SK-N-SH (cell line): ENCODE data around the gene ZNF532. TPM values are rescaled to one million over a fixed set of nuclear protein-coding genes. Genes with fewer than 3 reads are reported as not detected.

Experiments used
- CTCF ChIA-PET: fragments of 300-600, 350-600 bp; formaldehyde crosslinking; extraction: SDS; loops from one replicate; lab custom pipeline; 2021; lab: Yijun Ruan, JAX
- POLR2A ChIA-PET: fragments of 350-600 bp; sonication (Branson Sonifier 250); formaldehyde crosslinking; extraction: SDS; loops from one replicate; lab custom pipeline; 2020; ENCODE audit warnings: antibody characterized with exemption, inconsistent platforms; lab: Yijun Ruan, JAX
- DNase-seq: peaks from one replicate; pipeline ENCODE4 v3.0.0; 2012
- H2AFZ ChIP-seq: fragments of 200-600 bp; sonication (generic); 2 replicates; pipeline ENCODE4 v1.8.1; 2016; ENCODE audit warnings: antibody characterized with exemption, mild to moderate bottlenecking, low read depth
- H3F3A ChIP-seq: fragments of 200-600 bp; sonication (generic); replicated peaks from 2 replicates; pipeline ENCODE3; 2016; ENCODE audit warnings: antibody characterized with exemption, mild to moderate bottlenecking; ENCODE audit not compliant: insufficient read depth
- H3K27ac ChIP-seq, 2 experiments: fragments of 200-500 bp in 1 of 2; fragments of 200-600 bp in 1 of 2; sonication (Bioruptor generic) in 1 of 2; sonication (generic), shearing (Covaris generic) in 1 of 2; 2 replicates each; pipeline versions ENCODE4 v1.5.1 to v1.6.1; 2014 to 2016; ENCODE audit warnings: low read depth in 2 of 2, inconsistent platforms in 1 of 2, low read length in 1 of 2, mild to moderate bottlenecking in 1 of 2, mixed read lengths in 1 of 2
- H3K27me3 ChIP-seq: fragments of 200-600 bp; sonication (generic), shearing (Covaris generic); 2 replicates; pipeline ENCODE4 v1.6.1; 2016; ENCODE audit warnings: mixed run types; ENCODE audit not compliant: insufficient read depth
- H3K36me3 ChIP-seq, 2 experiments: fragments of 200-500 bp in 1 of 2; fragments of 200-600 bp in 1 of 2; sonication (Bioruptor generic) in 1 of 2; sonication (generic) in 1 of 2; replicated peaks in 1 of 2; 2 replicates each; pipeline versions ENCODE3 to v1.5.1; 2014 to 2016; ENCODE audit warnings: low read length in 1 of 2, mild to moderate bottlenecking in 1 of 2; ENCODE audit not compliant: insufficient read depth in 2 of 2, control insufficient read depth in 1 of 2
- H3K4me1 ChIP-seq, 2 experiments: fragments of 200-500 bp in 1 of 2; fragments of 200-600 bp in 1 of 2; sonication (Bioruptor generic) in 1 of 2; sonication (generic), shearing (Covaris generic) in 1 of 2; 2 replicates each; pipeline versions ENCODE4 v1.5.1 to v1.6.1; 2014 to 2016; ENCODE audit warnings: low read depth in 1 of 2, low read length in 1 of 2, mixed run types in 1 of 2; ENCODE audit not compliant: insufficient read depth in 2 of 2, control insufficient read depth in 1 of 2
- H3K4me2 ChIP-seq: fragments of 200-600 bp; sonication (generic), shearing (Covaris generic); 2 replicates; pipeline ENCODE4 v1.6.1; 2017; ENCODE audit warnings: mixed run types
- H3K4me3 ChIP-seq, 2 experiments: fragments of 200-500 bp in 1 of 2; fragments of 200-600 bp in 1 of 2; sonication (Bioruptor generic) in 1 of 2; sonication (generic), shearing (Covaris generic) in 1 of 2; 2 replicates each; pipeline versions ENCODE4 v1.5.1 to v1.8.1; 2014 to 2016; ENCODE audit warnings: low read depth in 2 of 2, inconsistent platforms in 1 of 2, low read length in 1 of 2, mild to moderate bottlenecking in 1 of 2, mixed read lengths in 1 of 2, moderate library complexity in 1 of 2
- H3K79me2 ChIP-seq: fragments of 200-600 bp; sonication (generic); 2 replicates; pipeline ENCODE4 v1.8.1; 2017; ENCODE audit warnings: mild to moderate bottlenecking; ENCODE audit not compliant: insufficient read depth
- H3K9ac ChIP-seq: fragments of 200-600 bp; sonication (generic); 2 replicates; pipeline ENCODE4 v1.6.1; 2017; ENCODE audit warnings: mixed run types
- H3K9me2 ChIP-seq: fragments of 200-600 bp; sonication (generic); 2 replicates; pipeline ENCODE4 v1.6.1; 2017; ENCODE audit warnings: mixed run types
- H3K9me3 ChIP-seq: fragments of 200-600 bp; sonication (generic); 2 replicates; pipeline ENCODE4 v1.6.1; 2017; ENCODE audit warnings: mixed run types, mild to moderate bottlenecking, moderate library complexity
- H4K20me1 ChIP-seq: fragments of 200-600 bp; sonication (generic); 2 replicates; pipeline ENCODE4 v1.6.1; 2017; ENCODE audit warnings: mild to moderate bottlenecking, mixed run types; ENCODE audit not compliant: insufficient read depth
- CHD2 ChIP-seq: fragments of 150-350 bp; IDR thresholded peaks from 2 replicates; pipeline ENCODE4 v1.6.1; 2018; ENCODE audit warnings: low read length; ENCODE audit not compliant: partially characterized antibody
- ELF1 ChIP-seq: IDR thresholded peaks from 2 replicates; pipeline ENCODE4 v1.4.0; 2012
- EZH2phosphoT487 ChIP-seq: fragments of 200-600 bp; sonication (generic); IDR thresholded peaks from 2 replicates; pipeline ENCODE4 v1.6.1; 2017; ENCODE audit warnings: low read depth, mixed run types, mild to moderate bottlenecking, antibody characterized with exemption, moderate library complexity, borderline replicate concordance
- FOXJ3 ChIP-seq: sonication (generic); formaldehyde crosslinking; IDR thresholded peaks from 2 replicates; pipeline ENCODE4 v1.5.1; 2020; ENCODE audit warnings: mild to moderate bottlenecking, missing genetic modification reagents
- GATA2 ChIP-seq: sonication (generic); formaldehyde crosslinking; IDR thresholded peaks from 2 replicates; pipeline ENCODE4 v1.5.0; 2020; ENCODE audit warnings: mild to moderate bottlenecking, missing genetic modification reagents
- JUND ChIP-seq: IDR thresholded peaks from 2 replicates; pipeline ENCODE4 v1.4.0; 2012
- NFIC ChIP-seq: IDR thresholded peaks from 2 replicates; pipeline ENCODE4 v1.4.0; 2012; ENCODE audit warnings: borderline replicate concordance
- NRF1 ChIP-seq: IDR thresholded peaks from 2 replicates; pipeline ENCODE4 v1.6.1; 2012; ENCODE audit warnings: low read depth, mild to moderate bottlenecking, low read length
- RCOR1 ChIP-seq: fragments of 150-350 bp; IDR thresholded peaks from 2 replicates; pipeline ENCODE4 v1.6.1; 2017; ENCODE audit warnings: antibody characterized with exemption, low read length
- SMC3 ChIP-seq: IDR thresholded peaks from 2 replicates; pipeline ENCODE4 v1.6.1; 2012; ENCODE audit warnings: low read depth, low read length, improper control_type of control experiment
- TEAD4 ChIP-seq: IDR thresholded peaks from 2 replicates; pipeline ENCODE4 v1.4.0; 2012; ENCODE audit warnings: mild to moderate bottlenecking, borderline replicate concordance; ENCODE audit not compliant: insufficient read depth
- WGBS: methylation state at CpG from one replicate; pipeline ENCODE4 v1.1.6; 2017; ENCODE audit warnings: low lambda C conversion rate; 5-methylcytosine and 5-hydroxymethylcytosine counted together
- polyA plus RNA-seq, 3 experiments: library from polyadenylated mRNA; depleted of rRNA; stranded (reverse); fragments of >200 nt; gene quantifications; 2 replicates each; pipeline ENCODE4 v1.2.3, GENCODE V29; 2012
- TF ChIP-seq, protein P1 (sequence below): IDR thresholded peaks from 2 replicates; pipeline ENCODE4; 2012
- TF ChIP-seq, protein P2 (sequence below): fragments of 150-350 bp; IDR thresholded peaks from 2 replicates; pipeline ENCODE4 v1.6.1; 2016; ENCODE audit warnings: mild to moderate bottlenecking, low read depth, low read length
- TF ChIP-seq, protein P3 (sequence below): IDR thresholded peaks from 2 replicates; pipeline ENCODE4 v1.4.0; 2012; ENCODE audit warnings: low read depth, borderline replicate concordance
- TF ChIP-seq, protein P4 (sequence below): IDR thresholded peaks from 2 replicates; pipeline ENCODE4 v1.4.0; 2012; ENCODE audit warnings: low read depth, borderline replicate concordance
- TF ChIP-seq, protein P5 (sequence below): fragments of 200-600 bp; sonication (generic); IDR thresholded peaks from 2 replicates; pipeline ENCODE4 v1.6.1; 2017; ENCODE audit warnings: antibody characterized with exemption, mild to moderate bottlenecking, moderate library complexity
- TF ChIP-seq, protein P6 (sequence below): IDR thresholded peaks from 2 replicates; pipeline ENCODE4 v1.4.0; 2012; ENCODE audit warnings: low read depth

Gene ZNF532
- polyA plus RNA-seq, 1 of the 3 experiments (the other 2 are of a cell fraction): 34.7 TPM

DNA sequence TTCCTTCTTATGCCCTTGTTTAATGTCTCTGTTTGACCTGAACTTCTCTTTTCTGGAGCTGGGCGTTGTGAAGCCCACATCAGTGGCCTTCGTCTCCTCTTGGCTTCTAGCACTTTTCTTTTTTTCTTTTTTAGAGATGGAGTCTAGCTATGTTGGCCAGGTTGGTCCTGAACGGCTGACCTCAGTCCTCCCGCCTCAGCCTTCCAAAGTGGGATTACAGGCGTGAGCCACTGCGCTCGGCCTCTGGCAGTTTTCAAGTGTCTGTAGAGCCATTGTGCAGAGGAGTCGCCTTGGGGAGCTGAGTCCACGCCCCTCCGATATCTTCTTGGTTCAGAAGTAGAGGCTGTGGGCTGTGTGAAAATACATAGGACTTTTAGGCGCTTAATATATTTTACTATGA is 36.5 kb downstream of the ZNF532 start:
- Histone ChIP-seq H3K9ac (no peak overlapping the region), H3K27me3 (no peaks in the 10 kb centered on the region), H3K27ac (no peak overlapping the region), H3K36me3 (peaks cover 5 to 25% of the 10 kb centered on the region in 2 experiments), H3K4me3 (no peak overlapping the region), H2AFZ (no peak overlapping the region), H3K4me1 (peaks cover 2 to 3% of the 10 kb centered on the region in 2 experiments; a peak in 1 of 4 replicates), H4K20me1 (no peaks in the 10 kb centered on the region), H3K4me2 (no peak overlapping the region), H3K79me2 (peaks cover 70% of the 10 kb centered on the region), H3F3A (no peaks in the 10 kb centered on the region), H3K9me2 (no peaks in the 10 kb centered on the region), H3K9me3 (peaks cover 6% of the 10 kb centered on the region; the same call in 1 of the 2 replicates)
- DNase-seq: no peak
- 96% methylated on average over 11 of the region's 11 CpGs for WGBS
- ChIA-PET CTCF (interaction anchor here (1.3 kb wide), 1 partner anchor 133 kb away, joined by 3 read pairs; no protein-coding TSS in a partner anchor), POLR2A (no interaction called here)
- TF ChIP-seq TEAD4: no peak
- TF ChIP-seq, protein P1, sequence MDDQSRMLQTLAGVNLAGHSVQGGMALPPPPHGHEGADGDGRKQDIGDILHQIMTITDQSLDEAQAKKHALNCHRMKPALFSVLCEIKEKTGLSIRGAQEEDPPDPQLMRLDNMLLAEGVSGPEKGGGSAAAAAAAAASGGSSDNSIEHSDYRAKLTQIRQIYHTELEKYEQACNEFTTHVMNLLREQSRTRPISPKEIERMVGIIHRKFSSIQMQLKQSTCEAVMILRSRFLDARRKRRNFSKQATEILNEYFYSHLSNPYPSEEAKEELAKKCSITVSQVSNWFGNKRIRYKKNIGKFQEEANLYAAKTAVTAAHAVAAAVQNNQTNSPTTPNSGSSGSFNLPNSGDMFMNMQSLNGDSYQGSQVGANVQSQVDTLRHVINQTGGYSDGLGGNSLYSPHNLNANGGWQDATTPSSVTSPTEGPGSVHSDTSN: no peak
- no peak for TF ChIP-seq NRF1
- TF ChIP-seq, protein P2, sequence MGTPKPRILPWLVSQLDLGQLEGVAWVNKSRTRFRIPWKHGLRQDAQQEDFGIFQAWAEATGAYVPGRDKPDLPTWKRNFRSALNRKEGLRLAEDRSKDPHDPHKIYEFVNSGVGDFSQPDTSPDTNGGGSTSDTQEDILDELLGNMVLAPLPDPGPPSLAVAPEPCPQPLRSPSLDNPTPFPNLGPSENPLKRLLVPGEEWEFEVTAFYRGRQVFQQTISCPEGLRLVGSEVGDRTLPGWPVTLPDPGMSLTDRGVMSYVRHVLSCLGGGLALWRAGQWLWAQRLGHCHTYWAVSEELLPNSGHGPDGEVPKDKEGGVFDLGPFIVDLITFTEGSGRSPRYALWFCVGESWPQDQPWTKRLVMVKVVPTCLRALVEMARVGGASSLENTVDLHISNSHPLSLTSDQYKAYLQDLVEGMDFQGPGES: no peak
- TF ChIP-seq, protein P3, sequence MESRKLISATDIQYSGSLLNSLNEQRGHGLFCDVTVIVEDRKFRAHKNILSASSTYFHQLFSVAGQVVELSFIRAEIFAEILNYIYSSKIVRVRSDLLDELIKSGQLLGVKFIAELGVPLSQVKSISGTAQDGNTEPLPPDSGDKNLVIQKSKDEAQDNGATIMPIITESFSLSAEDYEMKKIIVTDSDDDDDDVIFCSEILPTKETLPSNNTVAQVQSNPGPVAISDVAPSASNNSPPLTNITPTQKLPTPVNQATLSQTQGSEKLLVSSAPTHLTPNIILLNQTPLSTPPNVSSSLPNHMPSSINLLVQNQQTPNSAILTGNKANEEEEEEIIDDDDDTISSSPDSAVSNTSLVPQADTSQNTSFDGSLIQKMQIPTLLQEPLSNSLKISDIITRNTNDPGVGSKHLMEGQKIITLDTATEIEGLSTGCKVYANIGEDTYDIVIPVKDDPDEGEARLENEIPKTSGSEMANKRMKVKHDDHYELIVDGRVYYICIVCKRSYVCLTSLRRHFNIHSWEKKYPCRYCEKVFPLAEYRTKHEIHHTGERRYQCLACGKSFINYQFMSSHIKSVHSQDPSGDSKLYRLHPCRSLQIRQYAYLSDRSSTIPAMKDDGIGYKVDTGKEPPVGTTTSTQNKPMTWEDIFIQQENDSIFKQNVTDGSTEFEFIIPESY: no peak
- no peak for TF ChIP-seq NFIC
- TF ChIP-seq, protein P4, sequence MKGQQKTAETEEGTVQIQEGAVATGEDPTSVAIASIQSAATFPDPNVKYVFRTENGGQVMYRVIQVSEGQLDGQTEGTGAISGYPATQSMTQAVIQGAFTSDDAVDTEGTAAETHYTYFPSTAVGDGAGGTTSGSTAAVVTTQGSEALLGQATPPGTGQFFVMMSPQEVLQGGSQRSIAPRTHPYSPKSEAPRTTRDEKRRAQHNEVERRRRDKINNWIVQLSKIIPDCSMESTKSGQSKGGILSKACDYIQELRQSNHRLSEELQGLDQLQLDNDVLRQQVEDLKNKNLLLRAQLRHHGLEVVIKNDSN: no peak
- no peak for TF ChIP-seq FOXJ3 (CRISPR knock-in tag)
- no peak for TF ChIP-seq GATA2 (CRISPR knock-in tag)
- no peak for TF ChIP-seq JUND
- TF ChIP-seq, protein P5, sequence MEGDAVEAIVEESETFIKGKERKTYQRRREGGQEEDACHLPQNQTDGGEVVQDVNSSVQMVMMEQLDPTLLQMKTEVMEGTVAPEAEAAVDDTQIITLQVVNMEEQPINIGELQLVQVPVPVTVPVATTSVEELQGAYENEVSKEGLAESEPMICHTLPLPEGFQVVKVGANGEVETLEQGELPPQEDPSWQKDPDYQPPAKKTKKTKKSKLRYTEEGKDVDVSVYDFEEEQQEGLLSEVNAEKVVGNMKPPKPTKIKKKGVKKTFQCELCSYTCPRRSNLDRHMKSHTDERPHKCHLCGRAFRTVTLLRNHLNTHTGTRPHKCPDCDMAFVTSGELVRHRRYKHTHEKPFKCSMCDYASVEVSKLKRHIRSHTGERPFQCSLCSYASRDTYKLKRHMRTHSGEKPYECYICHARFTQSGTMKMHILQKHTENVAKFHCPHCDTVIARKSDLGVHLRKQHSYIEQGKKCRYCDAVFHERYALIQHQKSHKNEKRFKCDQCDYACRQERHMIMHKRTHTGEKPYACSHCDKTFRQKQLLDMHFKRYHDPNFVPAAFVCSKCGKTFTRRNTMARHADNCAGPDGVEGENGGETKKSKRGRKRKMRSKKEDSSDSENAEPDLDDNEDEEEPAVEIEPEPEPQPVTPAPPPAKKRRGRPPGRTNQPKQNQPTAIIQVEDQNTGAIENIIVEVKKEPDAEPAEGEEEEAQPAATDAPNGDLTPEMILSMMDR: no peak
- TF ChIP-seq RCOR1: no peak
- TF ChIP-seq SMC3: no peak
- TF ChIP-seq, protein P6, sequence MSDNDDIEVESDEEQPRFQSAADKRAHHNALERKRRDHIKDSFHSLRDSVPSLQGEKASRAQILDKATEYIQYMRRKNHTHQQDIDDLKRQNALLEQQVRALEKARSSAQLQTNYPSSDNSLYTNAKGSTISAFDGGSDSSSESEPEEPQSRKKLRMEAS: no peak
- TF ChIP-seq EZH2phosphoT487: no peak
- no peak for TF ChIP-seq CHD2
- TF ChIP-seq ELF1: no peak
- TF ChIP-seq, all 33 proteins: peak for 0
